Activated naive CD4-positive, alpha-beta T cell treated with anti-CD3 and anti-CD28 coated beads, Interleukin-2, amount 50 U/mL, for 24 hours (primary cell): ENCODE data around the gene CYP26B1.
"Not testable (repeated sequence)": the region's sequence is repeated elsewhere in the genome, so short reads cannot be mapped to it uniquely, and the experiment has no call there.

Experiments
- H3K27ac Mint-ChIP-seq: one replicate; pipeline ENCODE4 v1.8.0; 2021; ENCODE audit warnings: mild to moderate bottlenecking, mixed read lengths
- H3K27me3 Mint-ChIP-seq: one replicate; pipeline ENCODE4 v1.8.0; 2021; ENCODE audit warnings: mixed read lengths
- H3K36me3 Mint-ChIP-seq: one replicate; pipeline ENCODE4 v1.8.0; 2021; ENCODE audit warnings: mixed read lengths
- H3K4me1 Mint-ChIP-seq: one replicate; pipeline ENCODE4 v1.8.0; 2021; ENCODE audit warnings: mixed read lengths
- H3K4me3 Mint-ChIP-seq: one replicate; pipeline ENCODE4 v1.8.0; 2021; ENCODE audit warnings: mild to moderate bottlenecking, mixed read lengths
- H3K9me3 Mint-ChIP-seq: one replicate; pipeline ENCODE4 v1.8.0; 2021; ENCODE audit warnings: mixed read lengths

CYP26B1 gene

GRCh38 chr2:72095364-72095763 lies 52.3 kb downstream of the CYP26B1 start:
- Mint-ChIP-seq H3K27me3 (peaks cover 3% of the 10 kb centered on the region), H3K36me3 (no peaks in the 10 kb centered on the region), H3K4me3 (no peak overlapping the region), H3K4me1 (no peaks in the 10 kb centered on the region), H3K9me3 (no peaks in the 10 kb centered on the region), H3K27ac (no peak overlapping the region)

- Mint-ChIP-seq H3K4me3 (no peak overlapping the region), H3K4me1 (no peaks in the 10 kb centered on the region), H3K27me3 (peaks cover 1% of the 10 kb centered on the region), H3K36me3 (no peaks in the 10 kb centered on the region), H3K27ac (no peak overlapping the region), H3K9me3 (no peaks in the 10 kb centered on the region)
These were observed 53.0 kb downstream of the CYP26B1 start for GRCh38 chr2:72094701-72095100.

- Mint-ChIP-seq H3K4me1 (no peaks in the 10 kb centered on the region), H3K9me3 (no peaks in the 10 kb centered on the region), H3K27me3 (peaks cover 1% of the 10 kb centered on the region), H3K27ac (no peak overlapping the region), H3K36me3 (no peaks in the 10 kb centered on the region), H3K4me3 (no peak overlapping the region)
These were observed 55.6 kb downstream of the CYP26B1 start for GRCh38 chr2:72092111-72092510.

GRCh38 chr2:72090781-72091482 lies 56.7 kb downstream of the CYP26B1 start:
- H3K27me3 Mint-ChIP-seq = peaks cover 1% of the 10 kb centered on the region
- no peak overlapping the region for H3K4me3 Mint-ChIP-seq
- H3K36me3 Mint-ChIP-seq = no peaks in the 10 kb centered on the region
- no peaks in the 10 kb centered on the region for H3K4me1 Mint-ChIP-seq
- H3K27ac Mint-ChIP-seq = no peak overlapping the region
- H3K9me3 Mint-ChIP-seq = no peaks in the 10 kb centered on the region

- Mint-ChIP-seq H3K27me3 (peaks cover 1% of the 10 kb centered on the region), H3K27ac (no peak overlapping the region), H3K4me1 (no peaks in the 10 kb centered on the region), H3K36me3 (no peaks in the 10 kb centered on the region), H3K4me3 (no peak overlapping the region), H3K9me3 (no peaks in the 10 kb centered on the region)
These were observed 57.4 kb downstream of the CYP26B1 start for GRCh38 chr2:72090271-72090720.

GRCh38 chr2:72089537-72089936 lies 58.1 kb downstream of the CYP26B1 start:
- H3K9me3 Mint-ChIP-seq = no peaks in the 10 kb centered on the region
- no peak overlapping the region for H3K27ac Mint-ChIP-seq
- H3K4me1 Mint-ChIP-seq = no peaks in the 10 kb centered on the region
- peaks cover 1% of the 10 kb centered on the region for H3K27me3 Mint-ChIP-seq
- H3K4me3 Mint-ChIP-seq = no peak overlapping the region
- no peaks in the 10 kb centered on the region for H3K36me3 Mint-ChIP-seq

GRCh38 chr2:72089028-72089427 lies 58.6 kb downstream of the CYP26B1 start:
- H3K27me3 Mint-ChIP-seq = peaks cover 3% of the 10 kb centered on the region

GRCh38 chr2:72086871-72087633 lies 60.6 kb downstream of the CYP26B1 start:
- not testable (repeated sequence) for H3K36me3 Mint-ChIP-seq, H3K27ac Mint-ChIP-seq, H3K9me3 Mint-ChIP-seq, H3K4me3 Mint-ChIP-seq, H3K4me1 Mint-ChIP-seq, H3K27me3 Mint-ChIP-seq

More at GRCh38 chr2:72089028-72089427, 58.6 kb downstream of the CYP26B1 start:
- no peak overlapping the region for H3K27ac Mint-ChIP-seq
- no peak overlapping the region for H3K4me3 Mint-ChIP-seq
- H3K9me3 Mint-ChIP-seq = no peaks in the 10 kb centered on the region
- no peaks in the 10 kb centered on the region for H3K4me1 Mint-ChIP-seq
- H3K36me3 Mint-ChIP-seq = no peaks in the 10 kb centered on the region

GRCh38 chr2:72085513-72085912 lies 62.1 kb downstream of the CYP26B1 start:
- Mint-ChIP-seq H3K4me3 (no peak overlapping the region), H3K36me3 (no peaks in the 10 kb centered on the region), H3K27ac (no peak overlapping the region), H3K9me3 (no peaks in the 10 kb centered on the region), H3K27me3 (peaks cover 4% of the 10 kb centered on the region), H3K4me1 (no peaks in the 10 kb centered on the region)

GRCh38 chr2:72085036-72085435 lies 62.6 kb downstream of the CYP26B1 start:
- Mint-ChIP-seq H3K36me3 (no peaks in the 10 kb centered on the region), H3K4me3 (no peak overlapping the region), H3K27me3 (peaks cover 4% of the 10 kb centered on the region), H3K4me1 (no peaks in the 10 kb centered on the region), H3K9me3 (no peaks in the 10 kb centered on the region), H3K27ac (no peak overlapping the region)

- H3K36me3 Mint-ChIP-seq = no peaks in the 10 kb centered on the region
- peaks cover 4% of the 10 kb centered on the region for H3K27me3 Mint-ChIP-seq
- H3K27ac Mint-ChIP-seq = no peak overlapping the region
- H3K4me3 Mint-ChIP-seq = no peak overlapping the region
- no peaks in the 10 kb centered on the region for H3K4me1 Mint-ChIP-seq
- H3K9me3 Mint-ChIP-seq = no peaks in the 10 kb centered on the region
These were observed 63.1 kb downstream of the CYP26B1 start for GRCh38 chr2:72084584-72084976.

- Mint-ChIP-seq H3K27me3 (peaks cover 4% of the 10 kb centered on the region), H3K27ac (no peak overlapping the region), H3K4me3 (no peak overlapping the region), H3K9me3 (no peaks in the 10 kb centered on the region), H3K36me3 (no peaks in the 10 kb centered on the region), H3K4me1 (no peaks in the 10 kb centered on the region)
These were observed 63.7 kb downstream of the CYP26B1 start for GRCh38 chr2:72083751-72084583.

- H3K9me3 Mint-ChIP-seq = no peaks in the 10 kb centered on the region
- no peaks in the 10 kb centered on the region for H3K4me1 Mint-ChIP-seq
- no peak overlapping the region for H3K27ac Mint-ChIP-seq
- no peaks in the 10 kb centered on the region for H3K36me3 Mint-ChIP-seq
- peaks cover 4% of the 10 kb centered on the region for H3K27me3 Mint-ChIP-seq
- H3K4me3 Mint-ChIP-seq = no peak overlapping the region
These were observed 64.8 kb downstream of the CYP26B1 start for GRCh38 chr2:72082887-72083286.

GRCh38 chr2:72082021-72082601 lies 65.6 kb downstream of the CYP26B1 start:
- Mint-ChIP-seq H3K9me3 (no peaks in the 10 kb centered on the region), H3K4me3 (no peak overlapping the region), H3K36me3 (no peaks in the 10 kb centered on the region)

GRCh38 chr2:72081451-72081850 lies 66.2 kb downstream of the CYP26B1 start:
- Mint-ChIP-seq H3K27me3 (peaks cover 5% of the 10 kb centered on the region), H3K36me3 (no peaks in the 10 kb centered on the region), H3K4me3 (no peak overlapping the region), H3K27ac (no peak overlapping the region), H3K9me3 (no peaks in the 10 kb centered on the region), H3K4me1 (no peaks in the 10 kb centered on the region)

More at GRCh38 chr2:72082021-72082601, 65.6 kb downstream of the CYP26B1 start:
- H3K27ac Mint-ChIP-seq = no peak overlapping the region
- H3K27me3 Mint-ChIP-seq = peaks cover 5% of the 10 kb centered on the region
- H3K4me1 Mint-ChIP-seq = no peaks in the 10 kb centered on the region
